SK-N-SH treated with all-trans-retinoic acid at 6 μM for 48 hours (cell line): ENCODE data around the gene PPM1B.

Experiments
- ATAC-seq: fragments of 200-7000 bp; cut with Tn5 transposase; 3 replicates; pipeline ENCODE4 v1.9.1; 2020; ENCODE audit warnings: mild to moderate bottlenecking, moderate library complexity
- ARNTL ChIP-seq: fragments of 450-650 bp; formaldehyde crosslinking; IDR thresholded peaks from 2 replicates; pipeline ENCODE4 v1.5.0; 2020; ENCODE audit warnings: low read depth, mild to moderate bottlenecking, moderate library complexity, borderline replicate concordance
- BACH2 ChIP-seq: fragments of 250-450 bp; sonication (Bioruptor Pico); IDR thresholded peaks from 2 replicates; pipeline ENCODE4 v1.9.0; 2021; ENCODE audit warnings: mild to moderate bottlenecking, borderline replicate concordance
- ESRRG ChIP-seq: fragments of 250-450 bp; sonication (Bioruptor Pico); IDR thresholded peaks from 2 replicates; pipeline ENCODE4 v1.6.1; 2021; ENCODE audit warnings: mild to moderate bottlenecking
- GLIS3 ChIP-seq: fragments of 250-450 bp; sonication (Bioruptor Pico); IDR thresholded peaks from 2 replicates; pipeline ENCODE4 v1.5.0; 2020; ENCODE audit warnings: mild to moderate bottlenecking, moderate library complexity
- ISL1 ChIP-seq: fragments of 250-450 bp; sonication (Bioruptor Pico); IDR thresholded peaks from 2 replicates; pipeline ENCODE4 v2.1.2; 2022; ENCODE audit warnings: mild to moderate bottlenecking, moderate library complexity
- OSR1 ChIP-seq: fragments of 250-450 bp; sonication (Bioruptor Pico); IDR thresholded peaks from 2 replicates; pipeline ENCODE4 v1.8.0; 2022; ENCODE audit warnings: moderate library complexity, mild to moderate bottlenecking, inconsistent platforms
- PPARA ChIP-seq: fragments of 250-450 bp; sonication (Bioruptor Pico); IDR thresholded peaks from 2 replicates; pipeline ENCODE4 v1.5.0; 2020; ENCODE audit warnings: mild to moderate bottlenecking, borderline replicate concordance
- SNAI2 ChIP-seq: fragments of 250-450 bp; sonication (Bioruptor Pico); IDR thresholded peaks from 2 replicates; pipeline ENCODE4 v1.5.0; 2020; ENCODE audit warnings: mild to moderate bottlenecking, moderate library complexity
- TCF4 ChIP-seq: fragments of 250-450 bp; sonication (Bioruptor Pico); IDR thresholded peaks from 2 replicates; pipeline ENCODE4 v1.8.0; 2021; ENCODE audit warnings: mild to moderate bottlenecking, moderate library complexity, borderline replicate concordance
- TOX ChIP-seq: fragments of 250-450 bp; sonication (Bioruptor Pico); IDR thresholded peaks from 2 replicates; pipeline ENCODE4 v1.8.0; 2021; ENCODE audit warnings: mild to moderate bottlenecking, moderate library complexity, borderline replicate concordance
- ZC3H10 ChIP-seq: fragments of 250-450 bp; sonication (Bioruptor Pico); IDR thresholded peaks from 2 replicates; pipeline ENCODE4 v1.5.1; 2021; ENCODE audit warnings: mild to moderate bottlenecking, moderate library complexity
- ZFP3 ChIP-seq: fragments of 250-450 bp; sonication (Bioruptor Pico); IDR thresholded peaks from 2 replicates; pipeline ENCODE4 v1.5.0; 2020; ENCODE audit warnings: mild to moderate bottlenecking, moderate library complexity
- ZFP30 ChIP-seq: fragments of 450-650 bp; formaldehyde crosslinking; IDR thresholded peaks from 2 replicates; pipeline ENCODE4 v1.5.0; 2022; ENCODE audit warnings: mild to moderate bottlenecking, moderate library complexity
- ZNF565 ChIP-seq: fragments of 450-650 bp; formaldehyde crosslinking; conservative IDR thresholded peaks from 2 replicates; pipeline ENCODE4 v1.5.0; 2020; ENCODE audit warnings: low read depth, mild to moderate bottlenecking, moderate library complexity
- ZNF70 ChIP-seq: fragments of 450-650 bp; formaldehyde crosslinking; IDR thresholded peaks from 2 replicates; pipeline ENCODE4 v1.5.0; 2020; ENCODE audit warnings: mild to moderate bottlenecking, moderate library complexity
- ZNF8 ChIP-seq: fragments of 450-650 bp; formaldehyde crosslinking; IDR thresholded peaks from 2 replicates; pipeline ENCODE4 v1.5.0; 2020; ENCODE audit warnings: mild to moderate bottlenecking, moderate library complexity
- TF ChIP-seq, protein P1 (sequence below): fragments of 250-450 bp; sonication (Bioruptor Pico); IDR thresholded peaks from 2 replicates; pipeline ENCODE4 v1.8.0; 2021; ENCODE audit warnings: low read depth, mild to moderate bottlenecking, moderate library complexity, borderline replicate concordance
- TF ChIP-seq, protein P2 (sequence below): fragments of 250-450 bp; sonication (Bioruptor Pico); IDR thresholded peaks from 2 replicates; pipeline ENCODE4 v1.5.1; 2020; ENCODE audit warnings: low read depth, mild to moderate bottlenecking, moderate library complexity
- TF ChIP-seq, protein P3 (sequence below): fragments of 250-450 bp; sonication (Bioruptor Pico); IDR thresholded peaks from 2 replicates; pipeline ENCODE4 v1.5.1; 2021; ENCODE audit warnings: mild to moderate bottlenecking, moderate library complexity
- TF ChIP-seq, protein P4 (sequence below): fragments of 250-450 bp; sonication (Bioruptor Pico); IDR thresholded peaks from 2 replicates; pipeline ENCODE4 v1.5.0; 2020; ENCODE audit warnings: mild to moderate bottlenecking, moderate library complexity
- TF ChIP-seq, protein P5 (sequence below): fragments of 250-450 bp; sonication (Bioruptor Pico); IDR thresholded peaks from 2 replicates; pipeline ENCODE4 v1.8.0; 2020; ENCODE audit warnings: mild to moderate bottlenecking, moderate library complexity, borderline replicate concordance

PPM1B gene

DNA sequence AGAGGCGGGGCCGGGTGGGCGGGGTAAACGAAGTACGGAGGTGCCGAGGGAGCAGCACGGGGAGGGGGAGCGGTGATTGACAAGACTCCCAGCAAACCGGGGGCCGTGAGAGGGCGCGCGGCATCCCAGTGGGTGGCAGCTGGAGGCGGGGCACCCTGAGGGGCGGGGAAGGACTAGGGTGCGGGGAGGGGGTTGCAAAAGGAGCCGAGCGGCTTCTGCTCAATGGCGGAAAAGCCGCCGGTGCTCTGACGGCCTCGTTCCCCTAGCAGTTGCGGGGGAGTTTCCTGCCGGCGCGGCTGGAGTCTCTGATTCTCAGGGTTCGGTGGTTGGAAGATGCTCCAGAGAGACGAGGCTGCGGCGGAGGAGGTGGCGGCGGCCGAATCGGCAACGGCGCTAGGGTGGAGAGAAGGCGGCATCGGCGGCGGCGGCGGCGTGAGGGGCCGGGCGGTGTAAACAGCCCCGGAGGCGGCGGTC, at the start of gene PPM1B:
Gene PPM1B, plus strand, starts transcription at position 195 of the 474 bp plus-strand sequence. CDS start 32,325 bp downstream, outside the sequence.
- peak; percentile 75 for ATAC-seq
- TF ChIP-seq ZFP30 (CRISPR knock-in tag), result no peak
- no peak for TF ChIP-seq TOX (CRISPR knock-in tag)
- no peak for TF ChIP-seq ARNTL (CRISPR knock-in tag)
- 0 out of 2 replicates have a peak, but pooled peaks have one; percentile 89 for TF ChIP-seq GLIS3 (CRISPR knock-in tag)
- no peak for TF ChIP-seq ZNF70 (CRISPR knock-in tag)
- TF ChIP-seq, protein P1, sequence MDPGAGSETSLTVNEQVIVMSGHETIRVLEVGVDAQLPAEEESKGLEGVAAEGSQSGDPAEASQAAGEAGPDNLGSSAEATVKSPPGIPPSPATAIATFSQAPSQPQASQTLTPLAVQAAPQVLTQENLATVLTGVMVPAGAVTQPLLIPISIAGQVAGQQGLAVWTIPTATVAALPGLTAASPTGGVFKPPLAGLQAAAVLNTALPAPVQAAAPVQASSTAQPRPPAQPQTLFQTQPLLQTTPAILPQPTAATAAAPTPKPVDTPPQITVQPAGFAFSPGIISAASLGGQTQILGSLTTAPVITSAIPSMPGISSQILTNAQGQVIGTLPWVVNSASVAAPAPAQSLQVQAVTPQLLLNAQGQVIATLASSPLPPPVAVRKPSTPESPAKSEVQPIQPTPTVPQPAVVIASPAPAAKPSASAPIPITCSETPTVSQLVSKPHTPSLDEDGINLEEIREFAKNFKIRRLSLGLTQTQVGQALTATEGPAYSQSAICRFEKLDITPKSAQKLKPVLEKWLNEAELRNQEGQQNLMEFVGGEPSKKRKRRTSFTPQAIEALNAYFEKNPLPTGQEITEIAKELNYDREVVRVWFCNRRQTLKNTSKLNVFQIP (CRISPR knock-in tag), result no peak
- TF ChIP-seq TCF4 (CRISPR knock-in tag), result no peak
- TF ChIP-seq OSR1 (CRISPR knock-in tag), result no peak
- peak; percentile 42; the same call in 1 of the 2 replicates for TF ChIP-seq ZNF8
- no peak; the same call in 1 of the 2 replicates for TF ChIP-seq ZNF565 (CRISPR knock-in tag)
- TF ChIP-seq ZC3H10 (CRISPR knock-in tag), result no peak
- TF ChIP-seq, protein P2, sequence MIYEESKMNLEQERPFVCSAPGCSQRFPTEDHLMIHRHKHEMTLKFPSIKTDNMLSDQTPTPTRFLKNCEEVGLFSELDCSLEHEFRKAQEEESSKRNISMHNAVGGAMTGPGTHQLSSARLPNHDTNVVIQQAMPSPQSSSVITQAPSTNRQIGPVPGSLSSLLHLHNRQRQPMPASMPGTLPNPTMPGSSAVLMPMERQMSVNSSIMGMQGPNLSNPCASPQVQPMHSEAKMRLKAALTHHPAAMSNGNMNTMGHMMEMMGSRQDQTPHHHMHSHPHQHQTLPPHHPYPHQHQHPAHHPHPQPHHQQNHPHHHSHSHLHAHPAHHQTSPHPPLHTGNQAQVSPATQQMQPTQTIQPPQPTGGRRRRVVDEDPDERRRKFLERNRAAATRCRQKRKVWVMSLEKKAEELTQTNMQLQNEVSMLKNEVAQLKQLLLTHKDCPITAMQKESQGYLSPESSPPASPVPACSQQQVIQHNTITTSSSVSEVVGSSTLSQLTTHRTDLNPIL (CRISPR knock-in tag), result no peak

DNA sequence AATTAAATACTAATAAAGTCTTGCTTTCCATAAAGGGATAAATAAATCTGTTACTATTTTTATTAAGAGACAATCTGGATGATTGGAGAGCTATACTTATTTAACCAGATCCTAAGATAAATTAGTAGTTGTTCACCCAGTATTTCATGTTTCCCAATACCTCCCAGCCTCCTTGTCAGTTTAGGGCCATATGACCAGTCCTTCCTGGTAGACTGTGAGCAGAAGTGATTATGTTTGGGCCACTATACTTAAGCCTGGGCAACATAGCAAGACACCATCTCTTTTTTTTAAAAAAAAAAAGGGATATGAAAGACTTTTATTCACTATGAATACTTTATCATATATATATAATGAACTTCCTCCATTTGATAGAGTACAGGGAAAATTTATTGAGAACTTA, 48.8 kb upstream of the PPM1B start:
- TF ChIP-seq ESRRG (CRISPR knock-in tag) (no peak), SNAI2 (no peak), ARNTL (CRISPR knock-in tag) (no peak), ZFP3 (CRISPR knock-in tag) (no peak), ZNF565 (CRISPR knock-in tag) (no peak), GLIS3 (CRISPR knock-in tag) (no peak), PPARA (CRISPR knock-in tag) (no peak), OSR1 (CRISPR knock-in tag) (no peak), ISL1 (CRISPR knock-in tag) (no peak), ZNF70 (CRISPR knock-in tag) (no peak)
- TF ChIP-seq, protein P2 (CRISPR knock-in tag), result no peak
- TF ChIP-seq, protein P3, sequence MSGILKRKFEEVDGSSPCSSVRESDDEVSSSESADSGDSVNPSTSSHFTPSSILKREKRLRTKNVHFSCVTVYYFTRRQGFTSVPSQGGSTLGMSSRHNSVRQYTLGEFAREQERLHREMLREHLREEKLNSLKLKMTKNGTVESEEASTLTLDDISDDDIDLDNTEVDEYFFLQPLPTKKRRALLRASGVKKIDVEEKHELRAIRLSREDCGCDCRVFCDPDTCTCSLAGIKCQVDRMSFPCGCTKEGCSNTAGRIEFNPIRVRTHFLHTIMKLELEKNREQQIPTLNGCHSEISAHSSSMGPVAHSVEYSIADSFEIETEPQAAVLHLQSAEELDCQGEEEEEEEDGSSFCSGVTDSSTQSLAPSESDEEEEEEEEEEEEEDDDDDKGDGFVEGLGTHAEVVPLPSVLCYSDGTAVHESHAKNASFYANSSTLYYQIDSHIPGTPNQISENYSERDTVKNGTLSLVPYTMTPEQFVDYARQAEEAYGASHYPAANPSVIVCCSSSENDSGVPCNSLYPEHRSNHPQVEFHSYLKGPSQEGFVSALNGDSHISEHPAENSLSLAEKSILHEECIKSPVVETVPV (CRISPR knock-in tag), result no peak
- TF ChIP-seq, protein P4, sequence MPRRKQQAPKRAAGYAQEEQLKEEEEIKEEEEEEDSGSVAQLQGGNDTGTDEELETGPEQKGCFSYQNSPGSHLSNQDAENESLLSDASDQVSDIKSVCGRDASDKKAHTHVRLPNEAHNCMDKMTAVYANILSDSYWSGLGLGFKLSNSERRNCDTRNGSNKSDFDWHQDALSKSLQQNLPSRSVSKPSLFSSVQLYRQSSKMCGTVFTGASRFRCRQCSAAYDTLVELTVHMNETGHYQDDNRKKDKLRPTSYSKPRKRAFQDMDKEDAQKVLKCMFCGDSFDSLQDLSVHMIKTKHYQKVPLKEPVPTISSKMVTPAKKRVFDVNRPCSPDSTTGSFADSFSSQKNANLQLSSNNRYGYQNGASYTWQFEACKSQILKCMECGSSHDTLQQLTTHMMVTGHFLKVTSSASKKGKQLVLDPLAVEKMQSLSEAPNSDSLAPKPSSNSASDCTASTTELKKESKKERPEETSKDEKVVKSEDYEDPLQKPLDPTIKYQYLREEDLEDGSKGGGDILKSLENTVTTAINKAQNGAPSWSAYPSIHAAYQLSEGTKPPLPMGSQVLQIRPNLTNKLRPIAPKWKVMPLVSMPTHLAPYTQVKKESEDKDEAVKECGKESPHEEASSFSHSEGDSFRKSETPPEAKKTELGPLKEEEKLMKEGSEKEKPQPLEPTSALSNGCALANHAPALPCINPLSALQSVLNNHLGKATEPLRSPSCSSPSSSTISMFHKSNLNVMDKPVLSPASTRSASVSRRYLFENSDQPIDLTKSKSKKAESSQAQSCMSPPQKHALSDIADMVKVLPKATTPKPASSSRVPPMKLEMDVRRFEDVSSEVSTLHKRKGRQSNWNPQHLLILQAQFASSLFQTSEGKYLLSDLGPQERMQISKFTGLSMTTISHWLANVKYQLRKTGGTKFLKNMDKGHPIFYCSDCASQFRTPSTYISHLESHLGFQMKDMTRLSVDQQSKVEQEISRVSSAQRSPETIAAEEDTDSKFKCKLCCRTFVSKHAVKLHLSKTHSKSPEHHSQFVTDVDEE, result no peak
- ATAC-seq, result no peak

DNA sequence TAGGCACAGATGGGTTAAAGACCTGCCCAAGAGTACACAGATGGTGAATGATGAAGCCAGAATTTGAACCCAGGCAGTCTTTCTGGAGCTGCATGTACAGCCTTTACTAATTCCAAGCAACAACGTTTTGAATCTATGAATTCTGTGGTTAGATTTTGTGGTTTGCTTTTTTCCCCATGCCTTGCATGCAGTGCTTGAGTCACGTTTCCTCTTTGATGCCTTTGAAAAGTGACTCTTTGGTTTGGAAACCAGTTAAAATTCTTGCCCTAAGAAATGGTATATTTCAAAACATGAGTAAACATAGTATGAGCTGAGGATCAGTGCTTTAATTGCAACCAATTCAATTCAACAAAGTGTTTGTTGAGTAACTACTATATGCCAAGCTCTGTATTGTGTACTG, 48.2 kb upstream of the PPM1B start:
- TF ChIP-seq TCF4 (CRISPR knock-in tag), result no peak
- no peak for TF ChIP-seq ESRRG (CRISPR knock-in tag)
- no peak for TF ChIP-seq ZNF8
- no peak for TF ChIP-seq ZNF70 (CRISPR knock-in tag)

DNA sequence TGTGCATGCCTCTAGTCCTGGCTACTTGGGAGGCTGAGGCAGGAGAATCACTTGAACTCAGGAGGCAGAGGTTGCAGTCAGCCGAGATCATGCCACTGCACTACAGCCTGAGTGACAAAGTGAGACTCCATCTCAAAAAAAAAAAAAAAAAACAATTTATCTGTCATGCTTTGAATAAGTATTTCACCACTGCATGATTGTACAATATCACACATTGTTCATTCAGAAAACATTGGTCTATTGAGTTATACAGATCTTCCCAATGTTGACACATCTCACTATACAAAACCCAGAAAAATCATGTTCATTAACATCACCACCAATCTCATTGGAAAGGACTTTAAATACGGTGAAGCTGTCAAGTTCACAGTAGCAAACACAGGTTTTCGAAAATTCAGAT, 46.8 kb upstream of the PPM1B start:
- ATAC-seq, result no peak
- no peak for TF ChIP-seq SNAI2
- TF ChIP-seq ZNF8, result no peak
- no peak for TF ChIP-seq GLIS3 (CRISPR knock-in tag)
- TF ChIP-seq, protein P1 (CRISPR knock-in tag), result no peak
- no peak for TF ChIP-seq ESRRG (CRISPR knock-in tag)
- no peak for TF ChIP-seq ZFP30 (CRISPR knock-in tag)
- TF ChIP-seq BACH2, result no peak
- no peak for TF ChIP-seq ARNTL (CRISPR knock-in tag)
- TF ChIP-seq, protein P5, sequence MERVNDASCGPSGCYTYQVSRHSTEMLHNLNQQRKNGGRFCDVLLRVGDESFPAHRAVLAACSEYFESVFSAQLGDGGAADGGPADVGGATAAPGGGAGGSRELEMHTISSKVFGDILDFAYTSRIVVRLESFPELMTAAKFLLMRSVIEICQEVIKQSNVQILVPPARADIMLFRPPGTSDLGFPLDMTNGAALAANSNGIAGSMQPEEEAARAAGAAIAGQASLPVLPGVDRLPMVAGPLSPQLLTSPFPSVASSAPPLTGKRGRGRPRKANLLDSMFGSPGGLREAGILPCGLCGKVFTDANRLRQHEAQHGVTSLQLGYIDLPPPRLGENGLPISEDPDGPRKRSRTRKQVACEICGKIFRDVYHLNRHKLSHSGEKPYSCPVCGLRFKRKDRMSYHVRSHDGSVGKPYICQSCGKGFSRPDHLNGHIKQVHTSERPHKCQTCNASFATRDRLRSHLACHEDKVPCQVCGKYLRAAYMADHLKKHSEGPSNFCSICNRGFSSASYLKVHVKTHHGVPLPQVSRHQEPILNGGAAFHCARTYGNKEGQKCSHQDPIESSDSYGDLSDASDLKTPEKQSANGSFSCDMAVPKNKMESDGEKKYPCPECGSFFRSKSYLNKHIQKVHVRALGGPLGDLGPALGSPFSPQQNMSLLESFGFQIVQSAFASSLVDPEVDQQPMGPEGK (CRISPR knock-in tag), result no peak
- no peak for TF ChIP-seq ZNF565 (CRISPR knock-in tag)

More for the DNA sequence above, 48.2 kb upstream of the PPM1B start:
- peak; percentile 39; the same call in 2 of the 3 replicates for ATAC-seq
